Motor neuron (in vitro differentiated cells): Measurements from ENCODE around the gene SH2D6. TPM values are rescaled to one million over a fixed set of nuclear protein-coding genes. Genes with fewer than 3 reads are reported as not detected.

ENCODE experiments used
- ATAC-seq, 8 experiments: fragments of 200-7000 bp; cut with Tn5 transposase; replicated peaks in 6 of 8; 2 replicates each; pipeline ENCODE4 v1.8.0; 2021; ENCODE audit warnings: mild to moderate bottlenecking in 8 of 8, moderate library complexity in 8 of 8
- H3K27ac ChIP-seq, 2 donors: fragments of 250-450 bp; sonication (Bioruptor Pico); 2 replicates each; pipeline ENCODE4 v1.9.0; 2021; ENCODE audit warnings: antibody characterized with exemption in 2 of 2, mild to moderate bottlenecking in 2 of 2, moderate library complexity in 1 of 2
- H3K4me1 ChIP-seq, 2 donors: fragments of 250-450 bp; sonication (Bioruptor Pico); replicated peaks in 1 of 2; 2 replicates each; pipeline ENCODE4 v1.6.1; 2021; ENCODE audit warnings: antibody characterized with exemption in 2 of 2, mild to moderate bottlenecking in 2 of 2, moderate library complexity in 1 of 2
- H3K4me3 ChIP-seq, 5 donors: fragments of 250-450 bp; sonication (Bioruptor Pico); 2 replicates each; pipeline ENCODE4 v1.9.0; 2021; ENCODE audit warnings: antibody characterized with exemption in 5 of 5, mild to moderate bottlenecking in 5 of 5, moderate library complexity in 4 of 5
- WGBS, 10 experiments: fragments of 450-650 bp; shearing (Covaris generic); methylation state at CpG; one replicate each; pipeline ENCODE4 v1.0.0; 2022; 5-methylcytosine and 5-hydroxymethylcytosine counted together
- in situ Hi-C, 9 experiments: fragments of 400-800 bp; cut with MboI; loops; one replicate each; pipeline ENCODE4 v1.15.0; 2021; ENCODE audit warnings: low sequenced_read_pairs in 9 of 9, low pct_unique_long_range_greater_than_20kb in 2 of 9; ENCODE audit not compliant: unreplicated experiment in 9 of 9
- total RNA-seq, 8 experiments: library from RNA; unstranded; fragments of 300-600 nt; gene quantifications; 2 replicates each; pipeline versions ENCODE4 v1.2.3 to v1.2.4, GENCODE V29; 2022

Gene SH2D6
- total RNA-seq, 8 experiments from 2014 or later, result 0.38 to 2.4 (median 0.67) TPM

GRCh38 chr2:85415980-85416650 lies 2.4 kb upstream of the SH2D6 start:
- WGBS, 10 experiments, result 78 to 100% (median 85%) methylated on average over 1 to 10 of the region's 12 CpGs; no CpG with 5 or more reads in 2 of the 10 experiments
- no peak overlapping the region for H3K27ac ChIP-seq
- H3K4me3 ChIP-seq, result no peak overlapping the region
- in situ Hi-C loops, result no loop called here
- no peak for ATAC-seq
- H3K4me1 ChIP-seq, result peaks cover 19 to 26% of the 10 kb centered on the region in 2 donors

- 80 to 100% (median 92%) methylated on average over 1 to 5 of the region's 17 CpGs; no CpG with 5 or more reads in 4 of the 10 experiments for WGBS, 10 experiments
- peaks cover 28 to 33% of the 10 kb centered on the region in 2 donors for H3K4me1 ChIP-seq
- peak overlapping the region; percentile 94 to 98 for H3K27ac ChIP-seq
- ATAC-seq, result no peak
- in situ Hi-C loops, result no loop called here
- peak overlapping the region; percentile 44 to 58 (median 49) for H3K4me3 ChIP-seq
Observed at GRCh38 chr2:85419009-85419675, 628 bp downstream of the SH2D6 start.

GRCh38 chr2:85420536-85421259 lies 2.2 kb downstream of the SH2D6 start:
- Histone ChIP-seq H3K27ac (peak overlapping the region in 1 of 2 donors; percentile 58), H3K4me3 (peak overlapping the region in 1 of 5 donors; percentile 0), H3K4me1 (peaks cover 28 to 32% of the 10 kb centered on the region in 2 donors)
- in situ Hi-C loops, result loop anchor here in 6 of 9 experiments (5.0 to 10.0 kb wide), 3 partner anchors 124 to 134 kb away; no protein-coding TSS in a partner anchor
- 9 to 100% (median 48%) methylated on average over 1 to 4 of the region's 22 CpGs; no CpG with 5 or more reads in 4 of the 10 experiments for WGBS, 10 experiments
- ATAC-seq, result peak; percentile 54 to 71 (median 57)

- WGBS, 10 experiments, result 62 to 100% (median 76%) methylated on average over 1 to 11 of the region's 13 CpGs; no CpG with 5 or more reads in 3 of the 10 experiments
- ATAC-seq, result peak in 2 of 8 experiments; percentile 1 to 54
- Histone ChIP-seq H3K4me3 (no peak overlapping the region), H3K27ac (peak overlapping the region in 1 of 2 donors; percentile 58), H3K4me1 (peaks cover 28 to 32% of the 10 kb centered on the region in 2 donors)
- in situ Hi-C loops, result loop anchor here in 6 of 9 experiments (5.0 to 10.0 kb wide), 3 partner anchors 123 to 133 kb away; no protein-coding TSS in a partner anchor
Observed at GRCh38 chr2:85421260-85422071, 3.0 kb downstream of the SH2D6 start.

GRCh38 chr2:85422072-85422457 lies 3.6 kb downstream of the SH2D6 start:
- no peak overlapping the region for H3K27ac ChIP-seq
- H3K4me1 ChIP-seq, result peaks cover 28 to 32% of the 10 kb centered on the region in 2 donors
- WGBS, 10 experiments, result 40 to 100% (median 79%) methylated on average over 1 to 2 of the region's 2 CpGs; no CpG with 5 or more reads in 4 of the 10 experiments
- ATAC-seq, result no peak
- in situ Hi-C loops, result loop anchor here in 6 of 9 experiments (5.0 to 10.0 kb wide), 3 partner anchors 123 to 133 kb away; no protein-coding TSS in a partner anchor
- H3K4me3 ChIP-seq, result no peak overlapping the region

- no peak overlapping the region for H3K4me3 ChIP-seq
- peak overlapping the region in 1 of 2 donors; percentile 35 for H3K27ac ChIP-seq
- 0 to 60% (median 29%) methylated on average over 1 to 4 of the region's 5 CpGs; no CpG with 5 or more reads in 7 of the 10 experiments for WGBS, 10 experiments
- in situ Hi-C loops, result loop anchor here in 6 of 9 experiments (5.0 to 10.0 kb wide), 3 partner anchors 121 to 131 kb away; no protein-coding TSS in a partner anchor
- peak in 4 of 8 experiments; percentile 3 to 45 (median 20) for ATAC-seq
- H3K4me1 ChIP-seq, result peaks cover 27 to 28% of the 10 kb centered on the region in 2 donors
Observed at GRCh38 chr2:85423525-85423924, 5.0 kb downstream of the SH2D6 start.

GRCh38 chr2:85425588-85425987 lies 7.1 kb downstream of the SH2D6 start:
- H3K4me1 ChIP-seq, result peaks cover 33 to 36% of the 10 kb centered on the region in 2 donors
- ATAC-seq, result no peak
- no peak overlapping the region for H3K27ac ChIP-seq
- WGBS, 10 experiments, result 80 to 100% (median 100%) methylated on average over 1 of the region's 3 CpGs; no CpG with 5 or more reads in 7 of the 10 experiments
- in situ Hi-C loops, result loop anchor here in 7 of 9 experiments (10.0 to 25.0 kb wide), 3 partner anchors 112 to 129 kb away; partner anchors contain the start of gene MAT2A (in 2 of the 7)
- no peak overlapping the region for H3K4me3 ChIP-seq

- no peak overlapping the region for H3K27ac ChIP-seq
- peak in 2 of 8 experiments; percentile 35 to 47 for ATAC-seq
- H3K4me1 ChIP-seq, result peaks cover 40 to 50% of the 10 kb centered on the region in 2 donors
- in situ Hi-C loops, result loop anchor here in 7 of 9 experiments (10.0 to 25.0 kb wide), 3 partner anchors 110 to 127 kb away; partner anchors contain the start of gene MAT2A (in 2 of the 7)
- H3K4me3 ChIP-seq, result no peak overlapping the region
- 40 to 100% (median 78%) methylated on average over 1 to 3 of the region's 3 CpGs; no CpG with 5 or more reads in 4 of the 10 experiments for WGBS, 10 experiments
Observed at GRCh38 chr2:85427300-85427835, 8.9 kb downstream of the SH2D6 start.

- WGBS, 10 experiments, result 52 to 94% (median 70%) methylated on average over 1 to 6 of the region's 7 CpGs; no CpG with 5 or more reads in 1 of the 10 experiments
- in situ Hi-C loops, result loop anchor here in 7 of 9 experiments (10.0 to 25.0 kb wide), 3 partner anchors 109 to 126 kb away; partner anchors contain the start of gene MAT2A (in 2 of the 7)
- Histone ChIP-seq H3K4me1 (peaks cover 49 to 59% of the 10 kb centered on the region in 2 donors), H3K4me3 (no peak overlapping the region), H3K27ac (no peak overlapping the region)
- no peak for ATAC-seq
Observed at GRCh38 chr2:85428343-85428881, 9.9 kb downstream of the SH2D6 start.

GRCh38 chr2:85429213-85429923 lies 10.9 kb downstream of the SH2D6 start:
- WGBS, 10 experiments, result 60 to 86% (median 80%) methylated on average over 1 to 3 of the region's 12 CpGs; no CpG with 5 or more reads in 7 of the 10 experiments
- ATAC-seq, result no peak
- in situ Hi-C loops, result loop anchor here in 7 of 9 experiments (10.0 to 25.0 kb wide), 3 partner anchors 108 to 125 kb away; partner anchors contain the start of gene MAT2A (in 2 of the 7)
- H3K4me3 ChIP-seq, result no peak overlapping the region
- peak overlapping the region in 1 of 2 donors; percentile 45 for H3K27ac ChIP-seq
- peaks cover 51 to 58% of the 10 kb centered on the region in 2 donors for H3K4me1 ChIP-seq
